Keratinocyte (primary cell): Measurements from ENCODE around the gene ZNF765. TPM values are rescaled to one million over a fixed set of nuclear protein-coding genes. Genes with fewer than 3 reads are reported as not detected.
"Not testable (repeated sequence)": the region's sequence is repeated elsewhere in the genome, so short reads cannot be mapped to it uniquely, and the experiment has no call there.

Experiments used
- DNase-seq: peaks from one replicate; pipeline ENCODE4 v3.0.0-alpha.2; 2011; ENCODE audit warnings: low read depth, missing footprints, low spot score
- FAIRE-seq: peaks from 2 replicates; lab custom pipeline; 2011; peaks lifted over from hg19 to GRCh38; lab: Jason Lieb, UNC
- H2AFZ ChIP-seq: 2 replicates; pipeline ENCODE4 v1.6.0; 2012; ENCODE audit warnings: low read length, control low read depth, inconsistent platforms; ENCODE audit not compliant: control insufficient read depth
- H3K27ac ChIP-seq: 2 replicates; pipeline ENCODE4 v1.5.1; 2011; ENCODE audit warnings: low read length; ENCODE audit not compliant: control insufficient read depth, insufficient read depth
- H3K27me3 ChIP-seq: 3 replicates; pipeline ENCODE4 v1.6.0; 2011; ENCODE audit warnings: low read length; ENCODE audit not compliant: control insufficient read depth, insufficient read depth; ENCODE audit errors: extremely low read depth
- H3K36me3 ChIP-seq, 2 experiments: 2 replicates in 1 of 2; 3 replicates in 1 of 2; pipeline ENCODE4 v1.5.1; 2011; ENCODE audit warnings: low read length in 2 of 2, mild to moderate bottlenecking in 1 of 2; ENCODE audit not compliant: control insufficient read depth in 2 of 2, insufficient read depth in 2 of 2; ENCODE audit errors: extremely low read depth in 1 of 2
- H3K4me1 ChIP-seq: 3 replicates; pipeline ENCODE4 v1.5.1; 2011; ENCODE audit warnings: low read length; ENCODE audit not compliant: control insufficient read depth, insufficient read depth; ENCODE audit errors: extremely low read depth
- H3K4me2 ChIP-seq: 3 replicates; pipeline ENCODE4 v1.6.0; 2011; ENCODE audit warnings: low read depth, low read length; ENCODE audit not compliant: control insufficient read depth, insufficient read depth; ENCODE audit errors: extremely low read depth
- H3K4me3 ChIP-seq, 3 experiments: fragments of 200-600 bp in 1 of 3; sonication (generic) in 1 of 3; 2 replicates in 2 of 3; 3 replicates in 1 of 3; pipeline ENCODE4 v1.5.1; 2011 to 2016; ENCODE audit warnings: low read length in 3 of 3, mild to moderate bottlenecking in 3 of 3, control low read depth in 2 of 3, inconsistent platforms in 1 of 3, low read depth in 1 of 3, mixed read lengths in 1 of 3, mixed run types in 1 of 3, moderate library complexity in 1 of 3; ENCODE audit not compliant: control insufficient read depth in 2 of 3, insufficient read depth in 2 of 3; ENCODE audit errors: extremely low read depth in 1 of 3
- H3K79me2 ChIP-seq: 2 replicates; pipeline ENCODE4 v1.6.0; 2012; ENCODE audit warnings: low read length; ENCODE audit not compliant: control insufficient read depth, insufficient read depth
- H3K9ac ChIP-seq: 3 replicates; pipeline ENCODE4 v1.6.0; 2011; ENCODE audit warnings: low read length; ENCODE audit not compliant: control insufficient read depth, insufficient read depth; ENCODE audit errors: extremely low read depth
- H3K9me1 ChIP-seq: 3 replicates; pipeline ENCODE4 v1.6.0; 2011; ENCODE audit warnings: low read length; ENCODE audit not compliant: control insufficient read depth, insufficient read depth; ENCODE audit errors: extremely low read depth
- H3K9me3 ChIP-seq: 2 replicates; pipeline ENCODE4 v1.5.1; 2012; ENCODE audit warnings: low read depth, low read length; ENCODE audit not compliant: control insufficient read depth
- H4K20me1 ChIP-seq: 3 replicates; pipeline ENCODE4 v1.6.0; 2011; ENCODE audit warnings: low read length; ENCODE audit not compliant: control insufficient read depth, insufficient read depth; ENCODE audit errors: extremely low read depth
- EZH2 ChIP-seq: IDR thresholded peaks from one replicate; pipeline ENCODE4 v1.6.1; 2012; ENCODE audit warnings: inconsistent platforms, mild to moderate bottlenecking, low read length, moderate library complexity
- dilution Hi-C: fragments of 300-500 bp; cut with MboI; formaldehyde crosslinking; loops from one replicate; pipeline ENCODE4 v1.7.0; 2020; ENCODE audit warnings: low sequenced_read_pairs; ENCODE audit not compliant: extremely low pct_ligation_motif_present
- polyA plus RNA-seq, 5 experiments: library from polyadenylated mRNA; depleted of rRNA in 3 of 5; stranded (reverse) in 3 of 5; stranded (forward) in 1 of 5; unstranded in 1 of 5; fragments of >200 nt; gene quantifications; 1 replicate in 1 of 5; 2 replicates in 3 of 5; 3 replicates in 1 of 5; pipeline versions ENCODE4 v1.2.1 to v1.2.3, GENCODE V29; 2011 to 2012; ENCODE audit warnings: missing spikeins in 2 of 5, low read depth in 1 of 5, low replicate concordance in 1 of 5
- TF ChIP-seq, protein P1 (sequence below), 3 experiments: IDR thresholded peaks in 1 of 3; conservative IDR thresholded peaks in 1 of 3; optimal IDR thresholded peaks in 1 of 3; 2 replicates in 2 of 3; 3 replicates in 1 of 3; pipeline versions ENCODE3 to v1.5.1; 2011; ENCODE audit warnings: low read length in 3 of 3, mild to moderate bottlenecking in 3 of 3, moderate library complexity in 2 of 3, control low read depth in 1 of 3, inconsistent platforms in 1 of 3; ENCODE audit not compliant: insufficient read depth in 2 of 3; ENCODE audit errors: extremely low read depth in 1 of 3

Gene ZNF765
- polyA plus RNA-seq, 1 donor (not counting 4 experiments of a cell fraction or from before 2014, with no cell fraction given), result 5.2 TPM

DNA sequence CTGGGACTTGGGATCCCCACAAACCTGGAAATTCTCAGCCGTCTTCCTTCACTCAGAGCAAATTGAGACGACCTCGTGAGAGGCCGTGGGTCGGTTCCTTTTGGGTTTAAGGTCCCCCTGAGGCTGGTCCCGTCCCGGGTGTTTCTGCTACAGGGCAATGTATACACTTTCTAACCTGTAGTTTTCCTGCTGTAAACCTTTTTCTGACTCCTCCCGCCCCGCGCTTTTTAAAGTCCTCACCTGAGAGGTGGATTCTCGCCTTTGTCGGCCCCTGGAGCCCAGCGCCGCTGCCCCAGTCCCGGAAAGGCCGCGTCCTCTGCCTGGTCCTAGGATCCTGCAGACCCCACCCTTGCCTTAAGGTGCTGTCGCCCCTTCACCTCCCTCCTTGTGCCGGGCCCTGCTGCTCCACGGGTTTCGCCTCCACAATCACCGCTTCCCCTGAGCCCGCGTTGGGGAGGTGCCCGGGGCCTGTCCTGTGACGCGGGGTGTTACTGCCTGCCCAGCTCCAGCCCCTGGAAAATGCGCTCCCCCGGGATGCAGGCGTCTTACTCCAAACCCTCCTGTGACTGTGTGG, 37.2 kb downstream of the ZNF765 start:
- Histone ChIP-seq H3K36me3 (peaks cover 3 to 8% of the 10 kb centered on the region in 2 experiments), H4K20me1 (no peaks in the 10 kb centered on the region), H2AFZ (peak overlapping the region; percentile 86), H3K9me3 (no peaks in the 10 kb centered on the region), H3K9ac (peak overlapping the region; percentile 93), H3K79me2 (peaks cover 27% of the 10 kb centered on the region), H3K27ac (peak overlapping the region; percentile 90), H3K4me3 (peak overlapping the region; percentile 81 to 84 (median 82)), H3K9me1 (no peaks in the 10 kb centered on the region), H3K4me2 (peak overlapping the region; percentile 67), H3K27me3 (no peaks in the 10 kb centered on the region), H3K4me1 (peaks cover 8% of the 10 kb centered on the region)
- FAIRE-seq (no peak), DNase-seq (no peak)
- TF ChIP-seq, protein P1, sequence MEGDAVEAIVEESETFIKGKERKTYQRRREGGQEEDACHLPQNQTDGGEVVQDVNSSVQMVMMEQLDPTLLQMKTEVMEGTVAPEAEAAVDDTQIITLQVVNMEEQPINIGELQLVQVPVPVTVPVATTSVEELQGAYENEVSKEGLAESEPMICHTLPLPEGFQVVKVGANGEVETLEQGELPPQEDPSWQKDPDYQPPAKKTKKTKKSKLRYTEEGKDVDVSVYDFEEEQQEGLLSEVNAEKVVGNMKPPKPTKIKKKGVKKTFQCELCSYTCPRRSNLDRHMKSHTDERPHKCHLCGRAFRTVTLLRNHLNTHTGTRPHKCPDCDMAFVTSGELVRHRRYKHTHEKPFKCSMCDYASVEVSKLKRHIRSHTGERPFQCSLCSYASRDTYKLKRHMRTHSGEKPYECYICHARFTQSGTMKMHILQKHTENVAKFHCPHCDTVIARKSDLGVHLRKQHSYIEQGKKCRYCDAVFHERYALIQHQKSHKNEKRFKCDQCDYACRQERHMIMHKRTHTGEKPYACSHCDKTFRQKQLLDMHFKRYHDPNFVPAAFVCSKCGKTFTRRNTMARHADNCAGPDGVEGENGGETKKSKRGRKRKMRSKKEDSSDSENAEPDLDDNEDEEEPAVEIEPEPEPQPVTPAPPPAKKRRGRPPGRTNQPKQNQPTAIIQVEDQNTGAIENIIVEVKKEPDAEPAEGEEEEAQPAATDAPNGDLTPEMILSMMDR (optimal IDR thresholded peaks at IDR 0.05 in 1 of 3, IDR thresholded peaks at IDR 0.05 in 1 of 3, conservative IDR thresholded peaks at IDR 0.05 in 1 of 3; ENCODE audit: extremely low read depth in 1 of 3, insufficient read depth in 2 of 3, low read length in 3 of 3), result no peak
- TF ChIP-seq EZH2, result no peak
- dilution Hi-C loops, result no loop called here

DNA sequence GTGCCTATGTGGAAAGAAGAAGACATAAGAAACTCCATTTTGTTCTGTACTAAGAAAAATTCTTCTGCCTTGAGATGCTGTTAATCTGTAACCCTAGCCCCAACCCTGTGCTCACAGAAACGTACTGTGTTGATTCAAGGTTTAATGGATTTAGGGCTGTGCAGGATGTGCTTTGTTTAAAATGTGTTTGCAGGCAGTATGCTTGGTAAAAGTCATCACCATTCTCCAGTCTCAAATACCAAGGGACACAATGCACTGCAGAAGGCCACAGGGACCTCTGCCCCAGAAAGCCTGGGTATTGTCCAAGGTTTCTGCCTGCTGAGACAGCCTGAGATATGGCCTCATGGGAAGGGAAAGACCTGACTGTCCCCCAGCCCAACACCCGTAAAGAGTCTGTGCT, 48.9 kb downstream of the ZNF765 start:
- H2AFZ ChIP-seq, H3K4me1 ChIP-seq, DNase-seq, H3K4me3 ChIP-seq, H3K9me1 ChIP-seq, H3K9ac ChIP-seq, dilution Hi-C loops, H3K79me2 ChIP-seq, H3K9me3 ChIP-seq, H3K36me3 ChIP-seq, H3K27ac ChIP-seq, FAIRE-seq, H3K4me2 ChIP-seq, H3K27me3 ChIP-seq, H4K20me1 ChIP-seq: not testable (repeated sequence)

DNA sequence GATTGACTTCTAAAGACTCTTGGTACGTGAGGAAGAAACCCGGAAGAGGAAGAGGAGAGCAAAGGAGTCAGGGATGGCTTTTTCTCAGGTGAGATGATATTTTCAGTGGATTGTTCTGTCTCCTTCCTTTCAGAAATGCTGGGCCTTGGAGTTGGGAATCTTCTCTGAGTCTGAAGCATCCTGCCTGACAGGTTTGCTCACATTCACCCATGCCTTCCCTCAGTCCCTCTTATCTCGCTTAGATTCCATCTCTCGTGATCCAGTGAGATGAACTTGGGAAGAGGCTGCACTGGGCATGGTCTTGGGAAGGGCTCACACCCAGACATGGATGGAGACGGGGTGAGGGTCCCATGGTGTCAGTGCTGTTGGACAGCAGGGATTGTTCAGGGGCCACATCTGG, 52.2 kb downstream of the ZNF765 start:
- H3K9me3 ChIP-seq, H3K79me2 ChIP-seq, H3K27ac ChIP-seq, H3K9me1 ChIP-seq, dilution Hi-C loops, H3K9ac ChIP-seq, H3K4me3 ChIP-seq, H4K20me1 ChIP-seq, DNase-seq, H3K27me3 ChIP-seq, H3K36me3 ChIP-seq, H3K4me1 ChIP-seq, H3K4me2 ChIP-seq, FAIRE-seq, H2AFZ ChIP-seq: not testable (repeated sequence)
